Measurements from ENCODE around the gene GRIA1. TPM values are rescaled to one million over a fixed set of nuclear protein-coding genes. Genes with fewer than 3 reads are reported as not detected.

GRIA1 gene
- total and polyA plus RNA-seq, 2 donors (not counting 1 experiment from before 2014, with no cell fraction given): not detected

DNA sequence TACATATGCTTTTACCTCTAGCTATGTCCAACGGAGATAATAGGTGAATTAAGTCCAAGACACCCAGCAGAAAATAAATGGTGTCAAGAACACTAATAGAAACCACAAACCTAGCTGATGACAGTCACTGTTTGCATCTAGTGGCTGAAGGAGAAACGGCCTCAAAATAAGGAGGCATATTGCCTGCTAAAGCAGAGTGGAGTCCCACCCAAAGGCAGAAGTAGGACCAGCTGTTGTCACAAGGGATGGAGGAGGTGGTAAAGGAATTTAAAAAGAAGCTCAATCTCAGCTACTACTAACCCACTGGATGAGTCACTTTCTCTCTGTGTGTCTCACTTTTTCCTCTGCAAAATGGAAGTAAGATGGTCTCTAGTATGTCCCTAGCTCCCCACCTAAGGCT is 224.3 kb downstream of the GRIA1 start:
- Histone ChIP-seq H3K79me2 (ENCODE audit: control insufficient read depth, insufficient read depth, low read length) (no peaks in the 10 kb centered on the region), H4K20me1 (ENCODE audit: control insufficient read depth, insufficient read depth, low read length, poor library complexity, severe bottlenecking) (no peaks in the 10 kb centered on the region), H3K36me3 (replicated peaks in 1 of 2; ENCODE audit: control extremely low read depth in 1 of 2, control insufficient read depth in 1 of 2, extremely low read depth in 1 of 2, insufficient read depth in 2 of 2, low read length in 1 of 2) (no peaks in the 10 kb centered on the region), H3K4me1 (ENCODE audit: control insufficient read depth in 2 of 2, insufficient read depth in 2 of 2, low read length in 2 of 2) (no peaks in the 10 kb centered on the region), H3K27me3 (replicated peaks in 1 of 4; ENCODE audit: control extremely low read depth in 1 of 4, control insufficient read depth in 3 of 4, insufficient read depth in 4 of 4, low read length in 3 of 4) (no peaks in the 10 kb centered on the region), H3K9me3 (ENCODE audit: control extremely low read depth in 1 of 3, control insufficient read depth in 2 of 3, insufficient read depth in 1 of 3, low read length in 2 of 3) (peaks cover 0 to 3% (median 0%) of the 10 kb centered on the region in 3 donors), H3K4me3 (ENCODE audit: control extremely low read depth in 1 of 5, extremely low read depth in 1 of 5, insufficient read depth in 1 of 5, low read depth in 2 of 5, low read length in 4 of 5) (no peak overlapping the region), H2AFZ (ENCODE audit: insufficient read depth, low read depth, low read length, poor library complexity, severe bottlenecking) (no peak overlapping the region), H3K4me2 (replicated peaks; ENCODE audit: low read depth, low read length, poor library complexity, severe bottlenecking) (no peak overlapping the region), H3K9ac (ENCODE audit: low read length) (no peak overlapping the region), H3K27ac (ENCODE audit: low read length in 2 of 2) (no peak overlapping the region)
- Mint-ChIP-seq H3K4me1 (no peaks in the 10 kb centered on the region), H3K9me3 (ENCODE audit: insufficient read depth) (no peaks in the 10 kb centered on the region), H3K27ac (no peak overlapping the region), H3K27me3 (no peaks in the 10 kb centered on the region), H3K4me3 (no peak overlapping the region)
- DNase-seq (no peak), ATAC-seq (ENCODE audit: low read depth) (no peak)
- intact Hi-C loops (cut with micrococcal nuclease): no loop called here
- POLR2A ChIA-PET: no interaction called here
- TF ChIP-seq, protein P1, sequence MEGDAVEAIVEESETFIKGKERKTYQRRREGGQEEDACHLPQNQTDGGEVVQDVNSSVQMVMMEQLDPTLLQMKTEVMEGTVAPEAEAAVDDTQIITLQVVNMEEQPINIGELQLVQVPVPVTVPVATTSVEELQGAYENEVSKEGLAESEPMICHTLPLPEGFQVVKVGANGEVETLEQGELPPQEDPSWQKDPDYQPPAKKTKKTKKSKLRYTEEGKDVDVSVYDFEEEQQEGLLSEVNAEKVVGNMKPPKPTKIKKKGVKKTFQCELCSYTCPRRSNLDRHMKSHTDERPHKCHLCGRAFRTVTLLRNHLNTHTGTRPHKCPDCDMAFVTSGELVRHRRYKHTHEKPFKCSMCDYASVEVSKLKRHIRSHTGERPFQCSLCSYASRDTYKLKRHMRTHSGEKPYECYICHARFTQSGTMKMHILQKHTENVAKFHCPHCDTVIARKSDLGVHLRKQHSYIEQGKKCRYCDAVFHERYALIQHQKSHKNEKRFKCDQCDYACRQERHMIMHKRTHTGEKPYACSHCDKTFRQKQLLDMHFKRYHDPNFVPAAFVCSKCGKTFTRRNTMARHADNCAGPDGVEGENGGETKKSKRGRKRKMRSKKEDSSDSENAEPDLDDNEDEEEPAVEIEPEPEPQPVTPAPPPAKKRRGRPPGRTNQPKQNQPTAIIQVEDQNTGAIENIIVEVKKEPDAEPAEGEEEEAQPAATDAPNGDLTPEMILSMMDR (IDR thresholded peaks at IDR 0.05): no peak
- TF ChIP-seq EZH2 (IDR thresholded peaks at IDR 0.05; ENCODE audit: borderline replicate concordance, insufficient read depth, low read depth, low read length, poor library complexity, severe bottlenecking): no peak
- CTCF ChIA-PET: no interaction called here
- no CpG with 5 or more reads among the region's 2 CpGs for WGBS (ENCODE audit: insufficient coverage)

- Histone ChIP-seq H3K9ac (ENCODE audit: low read length) (no peak overlapping the region), H3K9me3 (ENCODE audit: control extremely low read depth in 1 of 3, control insufficient read depth in 2 of 3, insufficient read depth in 1 of 3, low read length in 2 of 3) (peaks cover 0 to 3% (median 0%) of the 10 kb centered on the region in 3 donors), H3K36me3 (replicated peaks in 1 of 2; ENCODE audit: control extremely low read depth in 1 of 2, control insufficient read depth in 1 of 2, extremely low read depth in 1 of 2, insufficient read depth in 2 of 2, low read length in 1 of 2) (no peaks in the 10 kb centered on the region), H3K4me2 (replicated peaks; ENCODE audit: low read depth, low read length, poor library complexity, severe bottlenecking) (no peak overlapping the region), H3K79me2 (ENCODE audit: control insufficient read depth, insufficient read depth, low read length) (no peaks in the 10 kb centered on the region), H4K20me1 (ENCODE audit: control insufficient read depth, insufficient read depth, low read length, poor library complexity, severe bottlenecking) (no peaks in the 10 kb centered on the region), H3K27ac (ENCODE audit: low read length in 2 of 2) (no peak overlapping the region), H3K4me3 (ENCODE audit: control extremely low read depth in 1 of 5, extremely low read depth in 1 of 5, insufficient read depth in 1 of 5, low read depth in 2 of 5, low read length in 4 of 5) (no peak overlapping the region), H3K27me3 (replicated peaks in 1 of 4; ENCODE audit: control extremely low read depth in 1 of 4, control insufficient read depth in 3 of 4, insufficient read depth in 4 of 4, low read length in 3 of 4) (no peaks in the 10 kb centered on the region), H2AFZ (ENCODE audit: insufficient read depth, low read depth, low read length, poor library complexity, severe bottlenecking) (no peak overlapping the region), H3K4me1 (ENCODE audit: control insufficient read depth in 2 of 2, insufficient read depth in 2 of 2, low read length in 2 of 2) (no peaks in the 10 kb centered on the region)
- intact Hi-C loops (cut with micrococcal nuclease): no loop called here
- Mint-ChIP-seq H3K4me3 (no peak overlapping the region), H3K27me3 (no peaks in the 10 kb centered on the region), H3K27ac (no peak overlapping the region), H3K4me1 (no peaks in the 10 kb centered on the region), H3K9me3 (ENCODE audit: insufficient read depth) (no peaks in the 10 kb centered on the region)
- 100% methylated on average over 3 of the region's 3 CpGs for WGBS (ENCODE audit: insufficient coverage)
- ChIA-PET POLR2A (no interaction called here), CTCF (no interaction called here)
- ATAC-seq (ENCODE audit: low read depth) (no peak), DNase-seq (no peak)
- no peak for TF ChIP-seq EZH2 (IDR thresholded peaks at IDR 0.05; ENCODE audit: borderline replicate concordance, insufficient read depth, low read depth, low read length, poor library complexity, severe bottlenecking)
- TF ChIP-seq, protein P1 (IDR thresholded peaks at IDR 0.05): no peak
Measured at GRCh38 chr5:153717287-153717686, 226.8 kb downstream of the GRIA1 start.

All from B cell (primary cell).